Progenitor cell of endocrine pancreas (in vitro differentiated cells): ENCODE results near the gene ANTXRL. TPM values are rescaled to one million over a fixed set of nuclear protein-coding genes. Genes with fewer than 3 reads are reported as not detected.
"Not testable (repeated sequence)": the region's sequence is repeated elsewhere in the genome, so short reads cannot be mapped to it uniquely, and the experiment has no call there.

ENCODE experiments used
- DNase-seq: peaks from one replicate; pipeline ENCODE4 v3.0.0; 2021; ENCODE audit warnings: low spot score; ENCODE audit not compliant: unreplicated experiment
- H3K27ac Mint-ChIP-seq: 2 replicates; pipeline ENCODE4 v1.8.0; 2021; ENCODE audit warnings: mild to moderate bottlenecking, moderate library complexity, mixed read lengths
- H3K27me3 Mint-ChIP-seq: 2 replicates; pipeline ENCODE4 v1.8.0; 2021; ENCODE audit warnings: mixed read lengths
- H3K36me3 Mint-ChIP-seq: 2 replicates; pipeline ENCODE4 v1.8.0; 2022; ENCODE audit warnings: mixed read lengths; ENCODE audit not compliant: insufficient read depth
- H3K4me1 Mint-ChIP-seq: 2 replicates; pipeline ENCODE4 v1.8.0; 2021; ENCODE audit warnings: low read depth, mixed read lengths
- H3K4me3 Mint-ChIP-seq: 2 replicates; pipeline ENCODE4 v1.8.0; 2021; ENCODE audit warnings: low read depth, mild to moderate bottlenecking, moderate library complexity, mixed read lengths
- H3K9me3 Mint-ChIP-seq: 2 replicates; pipeline ENCODE4 v1.8.0; 2021; ENCODE audit warnings: low read depth, mixed read lengths
- CTCF ChIP-seq: fragments of 200-600 bp; sonication (generic); IDR thresholded peaks from one replicate; pipeline ENCODE4 v1.5.0; 2021; ENCODE audit warnings: antibody characterized with exemption, mild to moderate bottlenecking; ENCODE audit not compliant: unreplicated experiment
- total RNA-seq: library from RNA; stranded (reverse); gene quantifications from 2 replicates; pipeline ENCODE4 v1.2.1, GENCODE V29; 2021

The ANTXRL gene
- total RNA-seq, 1 donor from 2014 or later: not detected

- TF ChIP-seq CTCF: no peak
- no peak overlapping the region for H3K27ac Mint-ChIP-seq
- peaks cover 1% of the 10 kb centered on the region for H3K4me1 Mint-ChIP-seq
- H3K27me3 Mint-ChIP-seq: peaks cover 40% of the 10 kb centered on the region
- H3K4me3 Mint-ChIP-seq: no peak overlapping the region
- H3K9me3 Mint-ChIP-seq: no peaks in the 10 kb centered on the region
- no peak for DNase-seq
- H3K36me3 Mint-ChIP-seq: no peaks in the 10 kb centered on the region
These were observed 40.9 kb downstream of the ANTXRL start for GRCh38 chr10:46327685-46328084.

DNA sequence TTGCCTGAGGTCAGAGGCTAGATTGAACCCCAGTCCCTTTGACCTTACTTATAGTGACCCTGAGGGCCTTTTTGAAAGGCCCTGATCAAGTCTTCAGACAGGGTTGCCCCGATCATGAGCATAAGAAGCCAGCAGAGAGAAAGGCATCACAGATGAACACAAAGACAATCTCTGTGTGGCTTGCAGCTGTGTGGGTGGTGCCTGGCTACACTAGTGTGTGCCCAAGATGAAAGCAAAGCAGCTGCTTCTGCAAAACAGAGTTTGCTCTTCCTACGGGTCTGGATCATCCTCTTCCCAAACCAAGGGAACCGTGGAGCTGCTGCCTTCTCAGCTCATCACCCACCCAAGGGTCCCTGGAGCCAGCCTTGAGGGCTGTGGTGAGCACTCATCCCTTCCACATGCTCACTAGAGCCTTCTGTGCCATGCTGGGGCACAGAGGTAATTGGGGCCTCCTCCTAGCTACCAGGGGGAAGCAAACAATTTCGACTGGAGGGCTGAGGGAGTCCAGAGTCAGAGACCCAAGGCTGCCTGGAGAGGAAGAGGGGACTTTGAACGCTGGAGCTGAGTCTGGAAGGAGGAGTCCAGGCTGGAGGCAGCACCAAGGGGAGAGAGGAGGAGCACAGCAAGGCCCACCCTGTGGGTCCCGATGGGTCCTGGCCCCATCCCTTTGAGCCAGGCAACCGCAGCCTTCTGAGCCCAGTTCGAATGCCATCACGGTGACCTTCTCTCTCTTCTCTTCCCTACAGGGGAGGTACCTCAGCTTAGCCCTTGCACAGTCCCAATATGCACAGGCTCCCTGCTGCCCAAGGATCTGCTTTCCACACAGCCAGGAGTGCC is 42.3 kb downstream of the ANTXRL start:
- TF ChIP-seq CTCF: no peak
- Mint-ChIP-seq H3K36me3 (no peaks in the 10 kb centered on the region), H3K27ac (no peak overlapping the region), H3K27me3 (peaks cover 40% of the 10 kb centered on the region), H3K4me1 (peaks cover 1% of the 10 kb centered on the region), H3K9me3 (no peaks in the 10 kb centered on the region), H3K4me3 (no peak overlapping the region)
- DNase-seq: no peak

DNA sequence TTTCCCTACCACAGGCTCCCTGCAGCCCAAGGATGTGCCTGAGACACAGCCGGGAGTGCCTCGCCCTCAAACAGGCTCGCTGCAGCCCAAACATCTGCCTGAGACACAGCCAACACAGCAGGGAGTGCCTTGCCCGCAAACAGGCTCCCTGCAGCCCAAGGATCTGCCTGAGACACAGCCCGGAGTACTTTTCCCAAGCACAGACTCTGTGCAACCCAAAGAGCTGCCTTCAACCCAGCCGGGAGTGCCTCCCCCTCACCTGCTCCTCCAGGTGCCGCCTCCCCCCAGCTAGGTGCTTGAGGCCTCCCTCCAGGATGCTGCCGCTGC is 42.9 kb downstream of the ANTXRL start:
- no peaks in the 10 kb centered on the region for H3K9me3 Mint-ChIP-seq
- TF ChIP-seq CTCF: no peak
- H3K27ac Mint-ChIP-seq: no peak overlapping the region
- DNase-seq: no peak
- peaks cover 40% of the 10 kb centered on the region for H3K27me3 Mint-ChIP-seq
- H3K4me3 Mint-ChIP-seq: no peak overlapping the region
- no peaks in the 10 kb centered on the region for H3K36me3 Mint-ChIP-seq
- H3K4me1 Mint-ChIP-seq: peaks cover 1% of the 10 kb centered on the region

- H3K4me3 Mint-ChIP-seq: no peak overlapping the region
- H3K27me3 Mint-ChIP-seq: peaks cover 40% of the 10 kb centered on the region
- no peak for DNase-seq
- peaks cover 1% of the 10 kb centered on the region for H3K4me1 Mint-ChIP-seq
- H3K9me3 Mint-ChIP-seq: no peaks in the 10 kb centered on the region
- no peaks in the 10 kb centered on the region for H3K36me3 Mint-ChIP-seq
- no peak overlapping the region for H3K27ac Mint-ChIP-seq
- no peak for TF ChIP-seq CTCF
These were observed 44.1 kb downstream of the ANTXRL start for GRCh38 chr10:46330894-46331293.

GRCh38 chr10:46365484-46365883 is 78.7 kb downstream of the ANTXRL start:
- H3K27ac Mint-ChIP-seq, H3K4me3 Mint-ChIP-seq, H3K27me3 Mint-ChIP-seq, H3K9me3 Mint-ChIP-seq, DNase-seq, H3K4me1 Mint-ChIP-seq, H3K36me3 Mint-ChIP-seq: not testable (repeated sequence)

DNA sequence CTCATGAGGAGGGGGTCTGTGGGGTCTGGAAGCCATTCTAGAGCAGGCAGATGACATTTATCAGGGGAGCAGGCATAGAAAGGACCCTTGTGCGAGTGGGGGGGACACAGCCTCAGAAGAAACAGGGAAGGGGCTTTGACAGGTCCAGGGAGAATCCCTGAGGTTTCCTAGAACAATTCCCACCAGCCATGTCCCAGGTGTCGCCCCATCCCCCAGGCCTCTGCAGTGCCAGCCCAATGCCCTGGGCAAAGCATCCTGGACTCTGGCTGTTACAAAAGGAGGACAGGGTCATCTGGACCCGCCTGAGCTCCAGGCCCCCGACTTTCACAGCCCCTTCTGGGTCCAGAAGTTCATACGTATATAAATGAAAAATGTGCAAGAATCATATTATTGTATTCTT is 80.4 kb downstream of the ANTXRL start:
- not testable (repeated sequence) for H3K4me1 Mint-ChIP-seq, DNase-seq, H3K27ac Mint-ChIP-seq, H3K4me3 Mint-ChIP-seq, H3K36me3 Mint-ChIP-seq, H3K9me3 Mint-ChIP-seq, H3K27me3 Mint-ChIP-seq

- H3K27me3 Mint-ChIP-seq, H3K4me1 Mint-ChIP-seq, H3K27ac Mint-ChIP-seq, H3K4me3 Mint-ChIP-seq, H3K36me3 Mint-ChIP-seq, H3K9me3 Mint-ChIP-seq, DNase-seq: not testable (repeated sequence)
These were observed 81.0 kb downstream of the ANTXRL start for GRCh38 chr10:46367666-46368240.

GRCh38 chr10:46368956-46369355 is 82.2 kb downstream of the ANTXRL start:
- not testable (repeated sequence) for DNase-seq, H3K27me3 Mint-ChIP-seq, H3K27ac Mint-ChIP-seq, H3K9me3 Mint-ChIP-seq, H3K4me3 Mint-ChIP-seq, H3K36me3 Mint-ChIP-seq, H3K4me1 Mint-ChIP-seq

DNA sequence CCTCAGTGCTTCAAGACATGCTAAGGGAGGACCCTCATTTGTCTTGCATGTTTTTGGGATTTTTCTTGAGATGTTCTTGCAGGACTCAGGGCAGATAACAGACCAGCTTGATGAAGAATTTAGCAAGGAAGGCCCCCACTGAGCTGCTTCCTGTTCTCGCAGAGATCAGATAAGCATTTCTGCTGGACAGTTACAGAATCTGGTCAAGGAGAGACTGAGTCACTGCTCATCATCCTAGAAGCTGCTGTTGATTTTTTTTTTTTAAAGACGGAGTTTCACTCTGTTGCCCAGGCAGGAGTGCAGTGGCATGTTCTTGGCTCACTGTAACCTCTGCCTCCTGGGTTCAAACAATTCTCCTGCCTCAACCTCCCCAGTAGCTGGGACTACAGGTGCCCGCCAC is 87.6 kb downstream of the ANTXRL start:
- not testable (repeated sequence) for DNase-seq, H3K27ac Mint-ChIP-seq, H3K9me3 Mint-ChIP-seq, H3K27me3 Mint-ChIP-seq, H3K4me3 Mint-ChIP-seq, H3K4me1 Mint-ChIP-seq, H3K36me3 Mint-ChIP-seq
